Bronchial epithelial cell (primary cell): ENCODE results near the gene RAB1B. TPM values are rescaled to one million over a fixed set of nuclear protein-coding genes. Genes with fewer than 3 reads are reported as not detected.

ENCODE experiments used
- DNase-seq: peaks from one replicate; pipeline ENCODE4 v3.0.0-alpha.2; 2010; ENCODE audit warnings: low read depth
- FAIRE-seq: peaks from 2 replicates; lab custom pipeline; 2011; peaks lifted over from hg19 to GRCh38; lab: Jason Lieb, UNC
- H3K27me3 ChIP-seq: 2 replicates; pipeline ENCODE4 v1.5.1; 2011; ENCODE audit warnings: low read length; ENCODE audit not compliant: control insufficient read depth, insufficient read depth
- H3K36me3 ChIP-seq: 2 replicates; pipeline ENCODE4 v1.5.1; 2011; ENCODE audit warnings: low read length; ENCODE audit not compliant: control insufficient read depth, insufficient read depth
- H3K4me3 ChIP-seq: 2 replicates; pipeline ENCODE4 v1.5.1; 2011; ENCODE audit warnings: mild to moderate bottlenecking, low read depth, low read length, control low read depth
- CTCF ChIP-seq: IDR thresholded peaks from 2 replicates; pipeline ENCODE4 v1.5.1; 2011; ENCODE audit warnings: mild to moderate bottlenecking, moderate library complexity, low read length, control low read depth, inconsistent platforms; ENCODE audit not compliant: insufficient read depth, severe bottlenecking
- total RNA-seq: library from RNA; depleted of rRNA; stranded (reverse); fragments of >200 nt; gene quantifications from 2 replicates; pipeline ENCODE4 v1.2.1, GENCODE V29; 2014

Gene RAB1B
- total RNA-seq, 1 donor from 2014 or later, result 54.5 TPM

DNA sequence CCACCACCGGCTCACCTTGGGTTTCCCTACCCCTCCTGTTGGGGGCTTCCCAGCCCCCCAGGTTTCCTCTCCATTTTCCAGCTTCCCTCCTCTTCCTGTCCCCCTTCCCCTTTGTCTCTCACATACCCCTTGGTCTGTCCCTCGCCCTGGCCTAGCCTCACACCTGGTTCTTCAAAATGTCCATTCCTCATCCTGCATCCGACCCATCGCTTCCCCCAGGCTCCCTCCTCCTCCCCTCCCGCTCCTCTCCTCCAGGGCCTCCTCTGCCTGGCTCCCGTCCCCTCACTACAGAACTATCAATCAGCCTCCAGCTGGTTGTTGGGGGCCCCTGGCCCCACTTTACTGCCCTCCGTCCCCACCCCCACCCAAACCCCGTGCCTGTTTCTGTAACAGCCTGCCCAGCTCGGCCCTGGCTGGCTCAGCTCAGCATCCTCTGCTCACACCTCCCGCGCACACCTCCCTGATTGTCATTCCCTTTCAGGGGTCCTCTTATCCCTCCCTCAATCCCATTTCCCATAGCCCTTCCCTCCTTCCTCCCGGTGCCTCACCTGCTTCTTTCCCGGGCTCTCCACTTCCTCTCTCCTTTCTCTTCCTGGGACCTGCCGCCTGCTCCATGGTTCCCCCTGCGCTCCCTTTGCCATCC lies 10.8 kb downstream of the RAB1B start:
- DNase-seq (no peak), FAIRE-seq (no peak)
- TF ChIP-seq CTCF, result no peak
- Histone ChIP-seq H3K36me3 (peaks cover 6% of the 10 kb centered on the region), H3K4me3 (no peak overlapping the region), H3K27me3 (no peaks in the 10 kb centered on the region)

GRCh38 chr11:66280428-66280827 lies 12.0 kb downstream of the RAB1B start:
- no peak for DNase-seq
- H3K4me3 ChIP-seq, result no peak overlapping the region
- no peaks in the 10 kb centered on the region for H3K27me3 ChIP-seq
- no peak for TF ChIP-seq CTCF
- H3K36me3 ChIP-seq, result peaks cover 12% of the 10 kb centered on the region
- FAIRE-seq, result no peak

- DNase-seq, result no peak
- no peak for TF ChIP-seq CTCF
These were observed 12.6 kb downstream of the RAB1B start for GRCh38 chr11:66281001-66281400.

GRCh38 chr11:66281776-66282467 lies 13.5 kb downstream of the RAB1B start:
- no peak for TF ChIP-seq CTCF
- no peak overlapping the region for H3K4me3 ChIP-seq
- no peaks in the 10 kb centered on the region for H3K27me3 ChIP-seq
- H3K36me3 ChIP-seq, result peaks cover 15% of the 10 kb centered on the region
- DNase-seq (no peak), FAIRE-seq (peak; percentile 23)

More at GRCh38 chr11:66281001-66281400, 12.6 kb downstream of the RAB1B start:
- Histone ChIP-seq H3K36me3 (peaks cover 12% of the 10 kb centered on the region), H3K4me3 (no peak overlapping the region), H3K27me3 (no peaks in the 10 kb centered on the region)
- FAIRE-seq, result no peak

GRCh38 chr11:66282468-66283455 lies 14.3 kb downstream of the RAB1B start:
- Histone ChIP-seq H3K36me3 (peaks cover 15% of the 10 kb centered on the region), H3K27me3 (no peaks in the 10 kb centered on the region), H3K4me3 (no peak overlapping the region)
- DNase-seq (peak; percentile 80), FAIRE-seq (no peak)
- TF ChIP-seq CTCF, result peak; percentile 99
